K562 (cell line): ENCODE results near the gene CYB5D1. TPM values are rescaled to one million over a fixed set of nuclear protein-coding genes. Genes with fewer than 3 reads are reported as not detected.

Experiments used
- DACH1 ChIP-seq: fragments of 450-650 bp; IDR thresholded peaks from 2 replicates; pipeline ENCODE4 v1.6.1; 2018; ENCODE audit not compliant: partially characterized antibody
- ELF4 ChIP-seq: fragments of 450-650 bp; formaldehyde crosslinking; IDR thresholded peaks from 2 replicates; pipeline ENCODE4 v1.4.0; 2022; ENCODE audit warnings: missing genetic modification characterization
- EP400 ChIP-seq: fragments of 450-650 bp; IDR thresholded peaks from 2 replicates; pipeline ENCODE4 v1.6.1; 2017; ENCODE audit warnings: antibody characterized with exemption, mild to moderate bottlenecking, moderate library complexity
- FIP1L1 ChIP-seq: fragments of 200-400 bp; formaldehyde crosslinking; IDR thresholded peaks from 2 replicates; pipeline ENCODE4 v1.6.1; 2018; ENCODE audit warnings: mild to moderate bottlenecking, low read depth, low read length; ENCODE audit not compliant: poor library complexity, severe bottlenecking
- GABPB1 ChIP-seq: sonication (generic); formaldehyde crosslinking; IDR thresholded peaks from 2 replicates; pipeline ENCODE4 v1.8.0; 2022; ENCODE audit warnings: mild to moderate bottlenecking, missing genetic modification reagents
- HDAC1 ChIP-seq, 2 experiments: fragments of 450-650 bp; IDR thresholded peaks; 2 replicates each; pipeline ENCODE4 v1.6.1; 2016 to 2017; ENCODE audit warnings: inconsistent platforms in 1 of 2, mild to moderate bottlenecking in 1 of 2, moderate library complexity in 1 of 2
- HDAC2 ChIP-seq: fragments of 450-650 bp; IDR thresholded peaks from 2 replicates; pipeline ENCODE4 v1.6.1; 2016; ENCODE audit warnings: mild to moderate bottlenecking
- HMG20B ChIP-seq: fragments of 250-450 bp; sonication (Bioruptor Pico); IDR thresholded peaks from 2 replicates; pipeline ENCODE4 v1.5.0; 2021; ENCODE audit warnings: mild to moderate bottlenecking
- JUND ChIP-seq, 2 experiments: IDR thresholded peaks; 2 replicates in 1 of 2; 3 replicates in 1 of 2; pipeline ENCODE4 v1.6.1; 2011; ENCODE audit warnings: borderline replicate concordance in 2 of 2, low read depth in 2 of 2, low read length in 2 of 2, improper control_type of control experiment in 1 of 2, missing biosample characterization in 1 of 2, missing genetic modification characterization in 1 of 2, missing genetic modification reagents in 1 of 2
- MAZ ChIP-seq, 2 experiments: fragments of 450-650 bp in 1 of 2; sonication (generic) in 1 of 2; formaldehyde crosslinking; IDR thresholded peaks in 1 of 2; conservative IDR thresholded peaks in 1 of 2; 2 replicates each; pipeline versions ENCODE4 v1.4.0 to v1.5.0; 2020; ENCODE audit warnings: mild to moderate bottlenecking in 1 of 2, missing genetic modification reagents in 1 of 2
- NCOR1 ChIP-seq: fragments of 450-650 bp; IDR thresholded peaks from 2 replicates; pipeline ENCODE4 v1.6.1; 2016; ENCODE audit warnings: mild to moderate bottlenecking, moderate library complexity
- RBFOX2 ChIP-seq: fragments of 200-400 bp; formaldehyde crosslinking; IDR thresholded peaks from 2 replicates; pipeline ENCODE4 v1.6.1; 2017; ENCODE audit warnings: low read depth, mild to moderate bottlenecking, low read length, moderate library complexity
- SAFB ChIP-seq: fragments of 200-400 bp; formaldehyde crosslinking; IDR thresholded peaks from 2 replicates; pipeline ENCODE4 v1.6.1; 2017; ENCODE audit warnings: low read depth, low read length, borderline replicate concordance
- SIN3A ChIP-seq, 2 experiments: fragments of 150-350 bp in 1 of 2; IDR thresholded peaks; 2 replicates each; pipeline ENCODE4 v1.6.1; 2011 to 2016; ENCODE audit warnings: borderline replicate concordance in 2 of 2, low read depth in 2 of 2, low read length in 2 of 2, mild to moderate bottlenecking in 2 of 2, moderate library complexity in 2 of 2; ENCODE audit not compliant: control insufficient read depth in 1 of 2
- XRCC4 ChIP-seq: IDR thresholded peaks from one replicate; pipeline ENCODE4 v1.6.1; 2011; ENCODE audit not compliant: insufficient read depth, insufficient read length; ENCODE audit errors: extremely low read depth
- YBX1 ChIP-seq: fragments of 450-650 bp; IDR thresholded peaks from 2 replicates; pipeline ENCODE4 v1.7.1; 2016; ENCODE audit warnings: mild to moderate bottlenecking
- ZBTB17 ChIP-seq: fragments of 450-650 bp; formaldehyde crosslinking; IDR thresholded peaks from 2 replicates; pipeline ENCODE4 v1.4.0; 2020; ENCODE audit warnings: mild to moderate bottlenecking
- polyA plus RNA-seq, 8 experiments: library from polyadenylated mRNA; depleted of rRNA in 4 of 8; stranded (reverse) in 5 of 8; unstranded in 3 of 8; fragments of >200 nt; fragmentation: Nextera tagmentation in 2 of 8; fragmentation: Illumina TruSeq in 1 of 8; extraction: Ambion mirVana in 2 of 8; extraction: Trizol in 1 of 8; gene quantifications; 2 replicates each; pipeline versions ENCODE4 v1.2.1 to v1.2.3, GENCODE V29; 2011 to 2014; ENCODE audit warnings: inconsistent platforms in 1 of 8, missing spikeins in 1 of 8
- total RNA-seq, 7 experiments: library from RNA; depleted of rRNA in 6 of 7; stranded (reverse); fragments of >200 nt in 6 of 7; fragmentation: Illumina TruSeq in 2 of 7; extraction: Trizol in 2 of 7; gene quantifications; 2 replicates each; pipeline versions ENCODE4 v1.2.1 to v1.2.3, GENCODE V29; 2011 to 2021; ENCODE audit warnings: low replicate concordance in 1 of 7
- TF ChIP-seq, protein P1 (sequence below): fragments of 250-450 bp; sonication (Bioruptor Pico); IDR thresholded peaks from 2 replicates; pipeline ENCODE4 v1.9.0; 2021; ENCODE audit warnings: mild to moderate bottlenecking, inconsistent platforms
- TF ChIP-seq, protein P2 (sequence below): fragments of 250-450 bp; sonication (Bioruptor Pico); IDR thresholded peaks from 2 replicates; pipeline ENCODE4 v1.8.0; 2021; ENCODE audit warnings: borderline replicate concordance, mild to moderate bottlenecking, moderate library complexity; ENCODE audit not compliant: poor library complexity, severe bottlenecking
- TF ChIP-seq, protein P3 (sequence below): sonication (generic); formaldehyde crosslinking; IDR thresholded peaks from 2 replicates; pipeline ENCODE4 v1.8.1; 2023; ENCODE audit warnings: mild to moderate bottlenecking, missing genetic modification reagents
- TF ChIP-seq, protein P4 (sequence below), 2 experiments: fragments of 450-650 bp; conservative IDR thresholded peaks; 2 replicates each; pipeline ENCODE4 v1.6.1; 2017; ENCODE audit warnings: mild to moderate bottlenecking in 2 of 2, moderate library complexity in 2 of 2

Gene CYB5D1
- total and polyA plus RNA-seq, 9 of the 15 experiments (the other 6 are each of a cell fraction or from before 2014, with no cell fraction given) = 2.4 to 7.9 (median 5.7) TPM

DNA sequence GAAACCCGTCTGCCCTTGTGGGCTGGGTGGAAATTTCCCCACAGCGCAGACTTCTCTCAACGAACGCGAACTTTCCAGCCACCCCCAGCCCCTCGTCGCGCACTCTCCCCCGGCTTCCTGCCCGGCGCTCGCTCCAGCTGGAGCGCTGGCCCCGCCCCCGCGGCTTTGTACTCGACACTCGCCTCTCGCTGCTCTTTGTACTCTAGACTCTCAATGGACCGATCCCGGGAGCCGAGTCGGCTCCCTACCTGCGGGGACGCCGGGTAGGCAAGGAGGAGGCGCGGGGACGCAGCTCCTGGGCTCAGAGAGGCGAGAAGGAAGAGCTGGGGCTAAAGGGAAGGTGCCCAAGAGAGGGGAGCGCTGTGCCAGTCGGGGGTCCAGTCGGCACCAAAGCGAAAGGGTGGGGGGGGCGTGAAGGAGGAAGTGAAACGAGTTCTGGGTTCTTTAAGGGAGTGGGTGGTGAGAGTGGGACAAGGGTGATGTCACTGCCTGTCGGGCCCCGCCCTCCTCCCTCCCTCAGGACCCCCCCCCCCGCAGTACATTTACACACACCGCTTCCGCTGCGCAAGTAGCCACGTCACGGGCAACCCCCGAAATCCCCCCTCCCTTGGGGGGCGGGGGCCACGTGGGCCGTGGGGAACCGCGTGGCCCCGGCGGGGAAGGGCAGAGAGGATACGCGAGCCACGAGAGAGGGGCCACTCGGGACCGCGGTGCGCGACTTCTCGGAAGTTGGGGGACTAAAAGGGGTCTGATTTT is 14.1 kb upstream of the CYB5D1 start (continued):
- TF ChIP-seq, protein P1, sequence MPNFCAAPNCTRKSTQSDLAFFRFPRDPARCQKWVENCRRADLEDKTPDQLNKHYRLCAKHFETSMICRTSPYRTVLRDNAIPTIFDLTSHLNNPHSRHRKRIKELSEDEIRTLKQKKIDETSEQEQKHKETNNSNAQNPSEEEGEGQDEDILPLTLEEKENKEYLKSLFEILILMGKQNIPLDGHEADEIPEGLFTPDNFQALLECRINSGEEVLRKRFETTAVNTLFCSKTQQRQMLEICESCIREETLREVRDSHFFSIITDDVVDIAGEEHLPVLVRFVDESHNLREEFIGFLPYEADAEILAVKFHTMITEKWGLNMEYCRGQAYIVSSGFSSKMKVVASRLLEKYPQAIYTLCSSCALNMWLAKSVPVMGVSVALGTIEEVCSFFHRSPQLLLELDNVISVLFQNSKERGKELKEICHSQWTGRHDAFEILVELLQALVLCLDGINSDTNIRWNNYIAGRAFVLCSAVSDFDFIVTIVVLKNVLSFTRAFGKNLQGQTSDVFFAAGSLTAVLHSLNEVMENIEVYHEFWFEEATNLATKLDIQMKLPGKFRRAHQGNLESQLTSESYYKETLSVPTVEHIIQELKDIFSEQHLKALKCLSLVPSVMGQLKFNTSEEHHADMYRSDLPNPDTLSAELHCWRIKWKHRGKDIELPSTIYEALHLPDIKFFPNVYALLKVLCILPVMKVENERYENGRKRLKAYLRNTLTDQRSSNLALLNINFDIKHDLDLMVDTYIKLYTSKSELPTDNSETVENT (CRISPR knock-in tag) = no peak
- TF ChIP-seq HMG20B (CRISPR knock-in tag) (no peak), SAFB (peak; percentile 92), HDAC1 (IDR thresholded peaks at IDR 0.05) (peak; percentile 65 to 93; a peak in 3 of 4 replicates), GABPB1 (peak; percentile 17; the same call in 1 of the 2 replicates), DACH1 (peak; percentile 68), MAZ (CRISPR knock-in tag; conservative IDR thresholded peaks at IDR 0.05 in 1 of 2, IDR thresholded peaks at IDR 0.05 in 1 of 2) (peak; percentile 18 to 33; a peak in 2 of 4 replicates), RBFOX2 (peak; percentile 83), JUND (IDR thresholded peaks at IDR 0.05; ENCODE audit: borderline replicate concordance, low read depth, low read length) (peak; percentile 72), JUND (tag; IDR thresholded peaks at IDR 0.05; ENCODE audit: borderline replicate concordance, low read depth, low read length) (peak; percentile 36; the same call in 1 of the 3 replicates), YBX1 (no peak), SIN3A (IDR thresholded peaks at IDR 0.05; ENCODE audit: borderline replicate concordance in 2 of 2, control insufficient read depth in 1 of 2, low read depth in 2 of 2, low read length in 2 of 2) (peak; percentile 75 to 84; a peak in 2 of 4 replicates), EP400 (peak; percentile 90), HDAC2 (no peak), ELF4 (CRISPR knock-in tag) (no peak), XRCC4 (no peak), NCOR1 (peak; percentile 51), ZBTB17 (CRISPR knock-in tag) (peak; percentile 84), FIP1L1 (peak; percentile 7)
- TF ChIP-seq, protein P2, sequence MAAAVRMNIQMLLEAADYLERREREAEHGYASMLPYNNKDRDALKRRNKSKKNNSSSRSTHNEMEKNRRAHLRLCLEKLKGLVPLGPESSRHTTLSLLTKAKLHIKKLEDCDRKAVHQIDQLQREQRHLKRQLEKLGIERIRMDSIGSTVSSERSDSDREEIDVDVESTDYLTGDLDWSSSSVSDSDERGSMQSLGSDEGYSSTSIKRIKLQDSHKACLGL (CRISPR knock-in tag) = peak; percentile 78
- TF ChIP-seq, protein P3, sequence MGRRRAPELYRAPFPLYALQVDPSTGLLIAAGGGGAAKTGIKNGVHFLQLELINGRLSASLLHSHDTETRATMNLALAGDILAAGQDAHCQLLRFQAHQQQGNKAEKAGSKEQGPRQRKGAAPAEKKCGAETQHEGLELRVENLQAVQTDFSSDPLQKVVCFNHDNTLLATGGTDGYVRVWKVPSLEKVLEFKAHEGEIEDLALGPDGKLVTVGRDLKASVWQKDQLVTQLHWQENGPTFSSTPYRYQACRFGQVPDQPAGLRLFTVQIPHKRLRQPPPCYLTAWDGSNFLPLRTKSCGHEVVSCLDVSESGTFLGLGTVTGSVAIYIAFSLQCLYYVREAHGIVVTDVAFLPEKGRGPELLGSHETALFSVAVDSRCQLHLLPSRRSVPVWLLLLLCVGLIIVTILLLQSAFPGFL = no peak
- TF ChIP-seq, protein P4, sequence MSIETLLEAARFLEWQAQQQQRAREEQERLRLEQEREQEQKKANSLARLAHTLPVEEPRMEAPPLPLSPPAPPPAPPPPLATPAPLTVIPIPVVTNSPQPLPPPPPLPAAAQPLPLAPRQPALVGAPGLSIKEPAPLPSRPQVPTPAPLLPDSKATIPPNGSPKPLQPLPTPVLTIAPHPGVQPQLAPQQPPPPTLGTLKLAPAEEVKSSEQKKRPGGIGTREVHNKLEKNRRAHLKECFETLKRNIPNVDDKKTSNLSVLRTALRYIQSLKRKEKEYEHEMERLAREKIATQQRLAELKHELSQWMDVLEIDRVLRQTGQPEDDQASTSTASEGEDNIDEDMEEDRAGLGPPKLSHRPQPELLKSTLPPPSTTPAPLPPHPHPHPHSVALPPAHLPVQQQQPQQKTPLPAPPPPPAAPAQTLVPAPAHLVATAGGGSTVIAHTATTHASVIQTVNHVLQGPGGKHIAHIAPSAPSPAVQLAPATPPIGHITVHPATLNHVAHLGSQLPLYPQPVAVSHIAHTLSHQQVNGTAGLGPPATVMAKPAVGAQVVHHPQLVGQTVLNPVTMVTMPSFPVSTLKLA (conservative IDR thresholded peaks at IDR 0.05) = peak; percentile 99
